CD4-positive, alpha-beta T cell treated with Interferon alpha-2 for 1 hour (primary cell): ENCODE measurements around the gene DNAH5.
"Not testable (repeated sequence)": the region's sequence is repeated elsewhere in the genome, so short reads cannot be mapped to it uniquely, and the experiment has no call there.

Experiments
- DNase-seq, 2 donors: peaks; one replicate each; pipeline ENCODE4 v3.0.0-alpha.2; 2020 to 2022

The DNAH5 gene

GRCh38 chr5:13944560-13945199, at the start of gene DNAH5:
Gene DNAH5, minus strand, starts transcription at chr5:13944688. Its CDS starts 250 bp downstream, at chr5:13944438.
- DNase-seq: no peak

GRCh38 chr5:13993926-13994325, 49.4 kb upstream of the DNAH5 start:
- DNase-seq: no peak

- DNase-seq: no peak
Measured at GRCh38 chr5:13992795-13993194, 48.3 kb upstream of the DNAH5 start.

- no peak for DNase-seq
Measured at GRCh38 chr5:13991365-13991764, 46.9 kb upstream of the DNAH5 start.

- DNase-seq: no peak
Measured at GRCh38 chr5:13990896-13991295, 46.4 kb upstream of the DNAH5 start.

- no peak for DNase-seq
Measured at GRCh38 chr5:13989832-13990231, 45.3 kb upstream of the DNAH5 start.

GRCh38 chr5:13987843-13988464, 43.5 kb upstream of the DNAH5 start:
- DNase-seq: peak; percentile 8 to 24

GRCh38 chr5:13985731-13986418, 41.4 kb upstream of the DNAH5 start:
- no peak for DNase-seq

- not testable (repeated sequence) for DNase-seq
Measured at GRCh38 chr5:13984888-13985287, 40.4 kb upstream of the DNAH5 start.

- no peak for DNase-seq
Measured at GRCh38 chr5:13976867-13977830, 32.7 kb upstream of the DNAH5 start.

GRCh38 chr5:13976223-13976622, 31.7 kb upstream of the DNAH5 start:
- DNase-seq: no peak

GRCh38 chr5:13975246-13975645, 30.8 kb upstream of the DNAH5 start:
- no peak for DNase-seq

- no peak for DNase-seq
Measured at GRCh38 chr5:13973724-13974123, 29.2 kb upstream of the DNAH5 start.

GRCh38 chr5:13972029-13972428, 27.5 kb upstream of the DNAH5 start:
- no peak for DNase-seq

- DNase-seq: no peak
Measured at GRCh38 chr5:13957032-13957645, 12.7 kb upstream of the DNAH5 start.

- no peak for DNase-seq
Measured at GRCh38 chr5:13956471-13956870, 12.0 kb upstream of the DNAH5 start.

- no peak for DNase-seq
Measured at GRCh38 chr5:13955896-13956295, 11.4 kb upstream of the DNAH5 start.

- DNase-seq: no peak
Measured at GRCh38 chr5:13946111-13946510, 1.6 kb upstream of the DNAH5 start.

- DNase-seq: no peak
Measured at GRCh38 chr5:13945271-13945670, 783 bp upstream of the DNAH5 start.

GRCh38 chr5:13943676-13944075, 812 bp downstream of the DNAH5 start:
- no peak for DNase-seq

- DNase-seq: no peak
Measured at GRCh38 chr5:13941468-13941867, 3.0 kb downstream of the DNAH5 start.

- no peak for DNase-seq
Measured at GRCh38 chr5:13939638-13940037, 4.8 kb downstream of the DNAH5 start.

GRCh38 chr5:13934921-13935320, 9.6 kb downstream of the DNAH5 start:
- DNase-seq: no peak
